A549 treated with CORT108297 at 1 μM for 4 hours (cell line): ENCODE results near the gene CTSH. TPM values are rescaled to one million over a fixed set of nuclear protein-coding genes. Genes with fewer than 3 reads are reported as not detected.

Experiments used
- total RNA-seq: library from RNA; stranded (reverse); fragments of 200-300 nt; extraction: Qiagen RNA extraction; gene quantifications from 5 replicates; pipeline ENCODE4 v1.2.3, GENCODE V29; 2022

CTSH gene
- total RNA-seq, result 42.4 to 51.6 TPM (median 46.3 TPM) in 5 replicates

GRCh38 chr15:78944669-78945407, at the start of gene CTSH:
Gene CTSH (minus strand): TSS chr15:78945046. CDS start chr15:78944981, 65 bp downstream.

DNA sequence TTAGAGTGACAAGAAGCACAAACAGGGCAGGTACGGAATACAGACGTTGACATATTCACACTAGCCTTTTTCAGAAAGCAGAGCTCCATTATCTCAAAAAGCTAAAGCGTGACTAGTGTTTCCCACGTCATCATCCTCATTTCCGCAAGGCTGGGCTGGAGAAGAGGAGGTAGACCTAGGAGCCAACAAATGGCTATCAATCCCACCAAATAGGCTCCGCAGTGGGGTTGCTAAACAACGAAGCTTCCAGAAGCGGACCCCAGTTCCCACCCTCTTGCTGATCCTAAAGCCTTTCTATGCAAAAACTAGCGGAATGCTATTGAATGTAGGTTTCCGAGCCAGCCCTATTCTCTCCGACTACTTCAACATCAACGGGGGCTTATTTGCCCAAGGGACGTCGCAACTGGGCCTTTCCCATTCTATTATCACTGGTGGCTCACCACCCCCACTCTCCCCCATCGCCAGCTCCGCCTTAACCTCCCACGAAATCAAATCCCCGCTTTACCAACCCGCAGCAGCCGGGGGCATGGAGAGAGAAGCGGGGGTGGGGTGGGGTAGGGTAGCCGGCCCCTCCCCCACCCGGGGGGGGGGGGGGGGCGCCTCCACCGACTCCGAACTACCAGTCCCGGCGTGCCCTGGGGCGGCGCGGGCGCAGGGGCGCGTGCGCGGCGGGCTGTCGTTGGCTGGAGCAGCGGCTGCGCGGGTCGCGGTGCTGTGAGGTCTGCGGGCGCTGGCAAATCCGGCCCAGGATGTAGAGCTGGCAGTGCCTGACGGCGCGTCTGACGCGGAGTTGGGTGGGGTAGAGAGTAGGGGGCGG, 72.5 kb downstream of the CTSH start, which contains the start of gene MORF4L1:
Gene MORF4L1 (plus strand): TSS at position 736 of the 817 bp plus-strand sequence. CDS start 128 bp downstream, outside the sequence.

Other genes starting within 250 kb of the CTSH start
- 3.6 to 6.3 TPM (median 5.3 TPM) in 5 replicates for gene ADAMTS7, start 133.6 kb downstream of the CTSH start, total RNA-seq
- 337 to 661 TPM (median 342 TPM) in 5 replicates for gene MORF4L1, start 72.2 kb downstream of the CTSH start, total RNA-seq
- 0.23 to 0.43 TPM (median 0.33 TPM) in 5 replicates for gene RASGRF1, start 145.7 kb upstream of the CTSH start, total RNA-seq